Sciatic nerve (tissue), 2 donors: ENCODE measurements around the gene ZFPM1. TPM values are rescaled to one million over a fixed set of nuclear protein-coding genes. Genes with fewer than 3 reads are reported as not detected.
"Not testable (repeated sequence)": the region's sequence is repeated elsewhere in the genome, so short reads cannot be mapped to it uniquely, and the experiment has no call there.

ENCODE experiments used
- ATAC-seq: fragments of 200-7000 bp; cut with Tn5 transposase; one replicate; pipeline ENCODE4 v1.9.1; 2020; ENCODE audit warnings: mild to moderate bottlenecking, moderate library complexity
- DNase-seq: peaks from one replicate; pipeline ENCODE4 v3.0.0-alpha.2; 2020; ENCODE audit warnings: low spot score
- intact Hi-C: fragments of 100-400 bp; cut with DNase I; formaldehyde crosslinking; loops from one replicate; pipeline ENCODE4 v1.14.2; 2022
- total RNA-seq: library from RNA; stranded (reverse); fragmentation: NEBNext Ultra II Directional; extraction: Animal tissue kit (Norgen Biotek cat#: 25700); gene quantifications from one replicate; pipeline ENCODE4 v1.2.1, GENCODE V29; 2021
- donor health status: DM: no; HTN: no; CAD: no.
- donor health status: DM: no; HTN: no; CAD: no.

ZFPM1 gene
- total RNA-seq: 3.9 TPM

DNA sequence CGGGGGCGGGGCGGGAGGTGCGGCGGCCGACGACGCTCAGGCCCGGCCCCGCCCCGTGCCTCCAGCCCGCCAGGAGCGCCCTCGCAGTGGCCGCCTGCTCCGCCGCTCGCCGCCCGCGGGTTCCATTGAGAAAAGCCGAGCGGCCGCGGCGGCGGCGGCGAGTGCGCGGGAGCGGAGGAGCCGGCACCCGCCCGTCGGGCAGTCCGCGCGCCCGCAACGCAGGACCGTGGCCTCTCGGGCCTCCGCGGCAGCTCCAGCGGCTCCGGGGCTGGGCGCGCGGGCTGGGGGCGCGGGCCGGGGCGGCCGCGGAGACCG lies at the start of gene ZFPM1:
ZFPM1 (plus strand) TSS at position 64 of the 315 bp plus-strand sequence. CDS start 359 bp downstream, outside the sequence.
- DNase-seq: no peak
- intact Hi-C loops: no loop called here
- no peak for ATAC-seq

DNA sequence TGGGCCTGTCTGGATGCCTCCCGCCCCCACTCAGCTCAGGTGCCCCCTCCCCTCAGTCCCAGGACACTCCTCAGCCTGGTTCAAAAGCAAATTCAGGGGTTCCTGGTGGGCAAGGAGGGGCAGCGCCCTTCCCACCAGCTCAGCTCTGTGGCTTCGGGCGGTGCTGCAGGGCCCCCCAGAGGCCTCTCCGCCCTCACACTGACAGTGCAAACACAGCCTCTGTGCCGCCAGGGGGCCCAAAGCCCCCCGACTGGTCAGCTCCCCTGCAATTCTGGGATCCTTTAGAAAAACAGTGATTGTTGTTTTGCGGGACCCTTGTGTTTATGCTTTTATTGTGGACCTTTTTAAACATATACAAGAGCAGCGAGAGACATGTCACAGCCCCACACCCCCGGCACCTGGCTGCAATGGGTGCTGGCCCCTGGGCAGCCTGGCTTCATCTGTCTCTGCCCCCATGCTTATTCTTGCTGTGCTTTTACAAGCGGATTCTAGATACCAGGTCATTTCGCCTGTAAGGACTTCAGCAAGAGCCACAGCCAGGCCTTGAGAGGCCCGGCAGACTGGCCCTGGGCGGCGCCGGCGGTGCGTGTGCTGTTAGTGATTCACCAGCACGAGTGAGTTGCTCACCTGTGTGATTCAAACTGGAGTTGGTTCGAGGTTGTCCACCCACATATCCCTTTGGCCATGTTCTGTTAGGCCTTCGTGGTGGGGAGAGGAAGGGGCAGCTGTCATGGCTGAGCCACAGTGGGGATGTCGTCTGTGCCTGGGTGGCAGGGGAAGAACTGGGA lies 49.1 kb upstream of the ZFPM1 start:
- intact Hi-C loops: no loop called here
- ATAC-seq (no peak), DNase-seq (no peak)

DNA sequence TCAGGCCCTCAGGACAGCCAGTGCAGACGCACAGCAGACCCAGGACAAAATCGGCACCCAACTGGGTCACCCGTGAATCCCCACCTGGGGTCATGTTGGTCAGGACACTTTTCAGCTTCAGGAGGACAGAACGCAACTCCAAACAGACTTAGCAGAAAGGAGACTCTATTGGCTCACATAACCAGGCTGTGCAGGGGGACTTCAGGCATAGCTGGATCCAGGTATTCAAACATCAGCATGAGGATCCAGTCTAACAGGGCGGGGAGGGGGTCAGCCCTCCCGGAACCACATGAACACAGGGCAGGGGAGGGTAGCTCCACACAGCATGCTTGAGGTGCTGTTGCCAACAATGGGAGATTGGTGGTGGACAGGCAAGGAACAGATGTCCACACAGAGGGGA lies 48.3 kb upstream of the ZFPM1 start:
- intact Hi-C loops: no loop called here
- ATAC-seq (no peak), DNase-seq (no peak)

DNA sequence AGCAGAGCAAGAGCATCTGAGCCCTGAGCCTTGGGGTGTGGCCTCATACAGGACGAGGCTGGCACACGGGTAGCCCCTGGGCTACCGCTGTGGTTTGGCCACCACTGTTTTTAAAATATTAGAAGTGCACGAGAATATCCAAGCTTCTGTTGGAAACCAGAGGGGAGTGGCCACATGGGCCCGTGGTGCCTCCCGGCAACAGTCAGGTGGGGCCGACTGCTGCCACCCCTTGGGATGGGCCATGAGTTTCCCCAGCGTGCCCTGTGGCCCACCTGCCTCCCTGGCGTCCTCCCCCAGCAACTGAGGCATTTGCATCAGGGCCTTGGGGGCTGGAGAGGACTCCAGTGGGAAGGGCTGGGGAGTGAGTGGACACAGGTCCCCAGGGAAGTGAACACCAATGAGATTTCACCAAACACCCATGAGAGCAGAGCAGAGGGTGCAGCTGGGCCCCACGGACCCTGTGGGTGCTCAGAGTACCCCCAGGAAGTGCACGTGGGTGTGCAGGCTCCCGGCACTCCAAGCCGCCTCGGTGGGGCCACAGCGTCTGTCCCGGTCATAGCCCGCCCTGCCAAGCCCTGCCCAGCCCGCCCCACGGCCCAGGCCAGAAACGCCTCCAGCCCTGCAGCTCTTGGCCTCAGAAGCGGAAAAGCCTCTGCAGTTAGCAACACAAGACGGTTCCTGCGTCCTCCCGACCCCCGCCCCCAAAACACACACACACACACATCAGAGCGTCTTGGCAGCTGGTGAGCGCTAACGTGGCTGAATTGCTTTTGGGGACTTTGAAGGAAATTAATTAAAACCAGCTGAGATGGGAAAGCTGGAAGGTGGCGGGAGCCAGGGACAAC lies 47.6 kb upstream of the ZFPM1 start:
- DNase-seq (no peak), ATAC-seq (peak; percentile 84)
- intact Hi-C loops: no loop called here

DNA sequence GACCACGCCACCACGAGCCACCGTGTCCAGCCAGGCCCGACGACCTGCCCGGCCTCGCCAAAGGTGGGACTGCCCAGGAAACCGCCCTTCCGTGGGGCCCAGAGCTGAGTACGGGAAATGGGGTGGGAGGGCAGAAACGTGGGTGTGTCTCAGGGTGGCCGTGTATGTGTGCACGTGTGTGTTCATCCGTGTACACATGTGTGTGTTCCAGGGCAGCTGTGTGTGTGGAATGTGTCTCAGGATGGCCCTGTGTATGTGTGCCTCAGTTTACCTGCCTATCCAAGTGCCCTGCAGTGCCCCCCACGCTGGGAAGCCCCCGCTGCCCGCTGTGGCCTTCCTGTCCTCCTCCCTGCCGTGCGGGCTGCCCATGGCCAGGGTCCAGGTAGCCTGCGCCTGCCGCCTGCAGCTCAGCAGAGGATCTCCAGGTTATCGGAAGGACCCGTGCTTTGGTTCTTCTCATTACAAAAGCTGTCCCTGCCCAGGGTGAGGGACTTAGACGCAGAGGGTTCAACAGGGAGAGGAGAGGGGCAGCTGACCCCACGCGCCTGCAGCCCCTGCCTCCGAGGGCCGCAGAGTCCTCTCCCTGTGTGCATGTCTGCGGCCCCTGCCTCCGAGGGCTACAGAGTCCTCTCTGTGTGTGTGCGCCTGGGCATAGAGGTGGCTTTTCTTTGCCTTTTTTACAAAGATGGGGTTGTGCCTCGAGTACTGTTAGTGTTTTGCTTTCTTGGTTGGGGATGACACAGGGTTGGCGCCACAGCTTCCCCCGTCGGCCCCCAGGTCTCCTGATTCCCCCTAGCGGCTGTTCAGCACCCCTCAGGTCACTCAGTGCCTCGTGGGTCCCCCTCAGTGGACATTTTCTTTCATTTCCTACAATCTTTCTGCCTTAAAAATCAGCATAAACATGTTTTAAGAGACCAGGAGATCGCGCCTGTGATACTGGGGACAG lies 46.7 kb upstream of the ZFPM1 start:
- ATAC-seq (peak; percentile 63), DNase-seq (no peak)
- intact Hi-C loops: no loop called here

DNA sequence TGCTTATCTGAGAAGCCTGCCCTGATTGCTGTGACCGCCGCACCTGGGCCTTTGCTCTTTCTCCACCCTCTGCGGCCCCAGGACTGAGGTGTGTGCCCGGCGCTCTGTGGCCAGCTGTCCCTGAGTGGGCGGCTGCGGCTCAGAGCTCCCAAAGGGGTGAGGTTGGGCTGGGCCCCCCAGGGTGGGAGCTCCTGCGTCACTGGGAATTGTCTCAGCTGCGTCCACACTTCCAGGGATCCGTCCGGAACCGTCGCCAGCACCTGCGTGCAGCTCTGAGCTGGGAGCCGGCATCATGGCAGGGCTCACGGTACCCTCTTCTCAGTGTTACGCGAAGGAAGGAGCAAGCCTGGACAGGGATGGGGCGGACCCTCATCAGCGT lies 46.0 kb upstream of the ZFPM1 start:
- intact Hi-C loops: no loop called here
- ATAC-seq: no peak
- DNase-seq: no peak

DNA sequence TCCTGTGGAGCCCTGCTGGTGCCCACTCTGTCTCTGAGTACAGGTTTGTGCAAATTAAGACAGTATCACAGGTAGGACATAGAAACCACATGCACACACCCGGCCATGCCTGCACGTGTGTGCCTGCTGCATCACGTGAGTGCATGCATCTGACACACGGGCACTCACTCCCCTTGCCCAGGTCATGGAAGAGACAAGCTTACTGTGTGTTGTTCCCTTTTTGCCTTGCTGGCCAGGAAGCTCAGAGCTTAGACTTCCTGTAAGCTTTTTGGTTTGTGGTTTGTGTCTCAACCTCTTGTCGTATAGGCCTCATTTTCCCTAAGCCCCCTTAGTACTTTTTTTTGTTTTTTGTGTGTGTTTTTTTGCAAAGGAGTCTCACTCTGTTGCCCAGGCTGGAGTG lies 45.3 kb upstream of the ZFPM1 start:
- intact Hi-C loops: no loop called here

DNA sequence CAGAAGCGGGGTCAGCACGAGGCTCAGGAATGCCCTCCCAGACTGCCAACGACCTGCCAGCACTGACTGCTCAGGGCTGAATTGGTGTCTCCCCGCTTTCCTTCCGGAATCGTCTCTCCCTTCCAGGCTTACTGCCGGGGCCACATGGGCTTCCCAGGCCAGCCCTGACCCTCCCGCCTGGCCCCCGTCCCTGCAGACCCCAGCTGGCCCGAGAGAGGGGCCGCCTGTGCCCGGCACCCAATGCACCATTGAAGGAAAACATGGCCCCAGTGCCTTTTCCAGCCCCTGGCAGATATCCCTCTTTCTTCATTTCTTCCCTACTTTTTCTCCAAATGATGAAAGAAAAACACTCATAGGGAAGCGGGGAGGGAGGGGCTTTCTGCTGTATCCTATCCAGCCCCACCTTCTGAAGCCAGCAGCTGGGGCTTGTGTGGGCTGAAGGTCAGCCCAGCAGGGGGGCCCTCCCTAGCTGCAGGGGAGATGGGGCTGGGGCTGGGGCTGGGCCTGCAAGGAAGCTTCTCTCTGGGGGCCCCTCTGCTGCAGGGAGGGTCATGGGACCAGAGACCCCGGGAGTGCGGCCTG lies 44.4 kb upstream of the ZFPM1 start:
- intact Hi-C loops: no loop called here
- no peak for ATAC-seq
- no peak for DNase-seq

More for the DNA sequence above, 45.3 kb upstream of the ZFPM1 start:
- DNase-seq (no peak), ATAC-seq (no peak)

DNA sequence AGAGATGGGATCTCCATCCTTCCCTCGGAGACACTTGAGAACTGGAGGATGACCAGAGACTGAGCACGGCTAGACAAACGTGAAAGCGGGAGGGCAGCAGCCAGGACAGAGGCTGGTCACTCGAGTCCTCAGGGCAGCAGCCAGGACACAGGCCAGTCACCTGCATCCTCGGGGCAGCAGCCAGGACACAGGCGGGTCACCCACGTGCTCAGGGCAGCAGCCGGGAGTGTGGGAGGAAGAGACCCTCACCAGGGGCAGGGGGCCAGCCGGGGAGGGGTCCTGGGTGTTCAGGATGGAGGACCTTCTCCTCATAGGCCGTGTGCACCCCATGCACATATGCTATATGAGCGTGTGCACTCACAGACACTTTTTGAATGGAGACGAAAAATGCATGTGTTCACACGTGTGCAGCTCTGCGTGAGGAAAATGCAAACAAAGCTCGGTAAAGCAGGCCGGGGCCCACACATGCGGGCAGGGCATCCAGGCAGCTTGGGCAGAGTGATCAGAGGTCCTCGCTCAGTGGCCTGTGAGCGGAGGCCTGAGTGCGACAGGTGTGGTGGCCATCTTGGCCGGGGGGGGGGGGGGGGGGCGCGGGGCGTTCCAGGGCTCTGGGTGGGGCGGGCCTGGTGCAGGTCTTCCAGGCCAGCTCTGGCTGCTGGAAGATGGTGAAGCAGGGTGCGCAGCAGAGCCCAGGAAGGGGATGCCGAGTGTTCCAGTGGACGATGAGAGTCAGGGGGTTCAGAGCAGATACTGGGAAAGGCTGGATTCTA lies 43.6 kb upstream of the ZFPM1 start:
- intact Hi-C loops: no loop called here
- no peak for ATAC-seq
- no peak for DNase-seq

DNA sequence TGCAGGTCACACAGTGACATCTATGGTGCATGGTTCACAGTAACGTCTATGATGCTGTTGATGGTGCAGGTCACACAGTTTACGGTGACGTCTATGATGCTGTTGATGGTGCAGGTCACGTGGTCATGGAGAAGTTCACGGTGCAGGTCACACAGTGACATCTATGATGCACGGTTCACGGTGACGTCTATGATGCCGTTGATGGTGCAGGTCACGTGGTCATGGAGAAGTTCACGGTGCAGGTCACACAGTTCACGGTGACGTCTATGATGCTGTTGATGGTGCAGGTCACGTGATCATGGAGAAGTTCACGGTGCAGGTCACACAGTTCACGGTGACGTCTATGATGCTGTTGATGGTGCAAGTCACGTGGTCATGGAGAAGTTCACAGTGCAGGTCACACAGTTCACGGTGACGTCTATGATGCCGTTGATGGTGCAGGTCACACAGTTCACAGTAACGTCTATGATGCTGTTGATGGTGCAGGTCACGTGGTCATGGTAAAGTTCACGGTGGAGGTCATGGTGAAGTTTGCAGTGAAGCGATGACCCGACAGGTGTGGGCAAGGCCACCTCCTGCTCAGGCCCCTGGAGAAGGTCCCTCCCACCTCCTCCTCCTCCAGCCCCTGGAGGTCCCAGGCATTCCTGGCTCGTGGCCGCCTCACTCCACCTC lies 42.6 kb upstream of the ZFPM1 start:
- ATAC-seq, DNase-seq, intact Hi-C loops: not testable (repeated sequence)

DNA sequence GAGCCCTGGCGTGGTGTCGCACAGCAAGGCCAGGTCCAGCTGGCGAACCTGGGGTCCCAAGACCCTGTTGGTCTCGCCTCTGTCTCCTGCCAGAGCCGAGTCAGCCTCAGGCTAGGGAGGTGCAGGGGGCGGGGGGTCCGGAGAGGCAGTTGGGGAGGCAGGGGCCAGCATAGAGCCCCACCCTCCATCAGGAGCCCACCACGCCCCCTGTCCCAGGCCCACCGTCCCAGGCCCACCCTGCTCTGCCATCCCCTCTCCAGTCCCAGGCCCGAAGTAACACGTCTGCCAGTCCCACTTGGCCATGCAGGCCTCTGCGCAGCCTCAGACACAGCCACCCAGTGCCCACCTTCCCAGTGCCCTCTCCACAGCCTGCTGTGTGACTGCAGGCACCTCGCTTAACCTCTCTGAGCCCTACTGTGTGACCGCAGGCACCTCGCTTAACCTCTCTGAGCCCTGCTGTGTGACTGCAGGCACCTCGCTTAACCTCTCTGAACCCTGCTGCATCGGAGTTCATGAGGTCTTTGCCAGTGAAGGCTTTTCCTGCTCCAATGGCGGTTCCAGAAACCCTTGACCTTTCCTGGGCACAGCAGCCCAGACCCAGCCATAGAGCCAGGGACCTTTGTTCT lies 41.0 kb upstream of the ZFPM1 start:
- intact Hi-C loops: no loop called here
- no peak for ATAC-seq
- no peak for DNase-seq

DNA sequence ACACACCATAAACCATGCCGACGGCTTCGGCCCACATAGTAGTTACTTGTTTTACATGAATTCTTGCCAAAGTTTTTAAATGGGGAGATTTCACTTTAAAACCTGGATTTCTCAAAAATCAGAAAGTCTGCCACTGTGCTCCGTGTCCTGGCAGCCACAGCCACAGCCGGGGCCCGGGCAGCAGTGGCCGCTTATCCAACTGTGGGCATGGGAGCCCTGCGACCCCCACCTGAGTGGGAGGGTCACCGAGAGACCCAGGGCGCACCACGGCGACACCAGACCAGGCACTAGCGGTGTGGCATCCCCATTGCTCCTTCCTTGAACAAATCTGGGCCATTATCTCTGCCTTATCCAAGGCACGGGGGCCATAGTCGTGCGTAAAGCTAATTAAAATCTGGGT lies 40.3 kb upstream of the ZFPM1 start:
- intact Hi-C loops: no loop called here
- DNase-seq: no peak
- no peak for ATAC-seq

DNA sequence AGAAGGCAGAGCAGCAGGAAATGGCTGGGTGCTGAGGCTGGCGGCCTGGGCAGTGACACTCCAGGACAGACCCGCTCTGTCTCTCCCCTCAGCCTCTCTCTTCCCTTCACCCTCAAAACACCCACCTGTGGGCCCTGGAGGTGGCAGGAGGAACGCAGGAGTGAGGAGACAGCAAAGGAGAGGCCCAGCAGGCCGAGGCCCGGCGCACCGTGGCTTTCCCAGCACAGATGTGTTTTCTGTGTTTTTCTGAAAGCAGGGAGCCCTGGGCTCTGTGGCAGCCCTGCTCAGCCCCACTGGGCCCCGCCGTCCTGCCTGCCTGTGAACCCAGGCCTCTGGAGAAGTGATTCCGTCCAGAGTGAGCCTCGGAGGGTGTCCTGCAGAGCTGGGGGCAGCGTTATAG lies 39.8 kb upstream of the ZFPM1 start:
- ATAC-seq: no peak
- intact Hi-C loops: no loop called here
- DNase-seq: no peak

DNA sequence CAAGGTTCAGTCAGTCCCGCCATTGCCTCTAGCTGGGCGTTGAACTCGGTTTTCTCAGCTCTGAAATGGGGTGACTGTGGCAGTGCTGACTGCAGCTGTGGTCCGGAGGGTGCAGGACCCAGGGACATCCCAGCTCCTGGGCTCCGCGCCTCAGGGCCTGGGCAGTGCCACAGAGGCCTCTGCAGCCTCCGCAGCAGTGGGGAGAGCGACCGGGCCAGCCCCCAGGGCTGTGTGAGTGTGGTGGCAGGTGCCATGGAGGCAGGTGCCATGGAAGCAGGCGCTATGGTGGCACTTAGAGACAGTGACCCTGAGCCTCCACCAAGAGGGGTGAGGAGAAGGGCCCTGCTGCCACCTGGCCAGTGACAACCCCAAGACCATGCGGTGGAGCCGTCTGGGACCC lies 39.4 kb upstream of the ZFPM1 start:
- intact Hi-C loops: no loop called here
- DNase-seq (no peak), ATAC-seq (no peak)

DNA sequence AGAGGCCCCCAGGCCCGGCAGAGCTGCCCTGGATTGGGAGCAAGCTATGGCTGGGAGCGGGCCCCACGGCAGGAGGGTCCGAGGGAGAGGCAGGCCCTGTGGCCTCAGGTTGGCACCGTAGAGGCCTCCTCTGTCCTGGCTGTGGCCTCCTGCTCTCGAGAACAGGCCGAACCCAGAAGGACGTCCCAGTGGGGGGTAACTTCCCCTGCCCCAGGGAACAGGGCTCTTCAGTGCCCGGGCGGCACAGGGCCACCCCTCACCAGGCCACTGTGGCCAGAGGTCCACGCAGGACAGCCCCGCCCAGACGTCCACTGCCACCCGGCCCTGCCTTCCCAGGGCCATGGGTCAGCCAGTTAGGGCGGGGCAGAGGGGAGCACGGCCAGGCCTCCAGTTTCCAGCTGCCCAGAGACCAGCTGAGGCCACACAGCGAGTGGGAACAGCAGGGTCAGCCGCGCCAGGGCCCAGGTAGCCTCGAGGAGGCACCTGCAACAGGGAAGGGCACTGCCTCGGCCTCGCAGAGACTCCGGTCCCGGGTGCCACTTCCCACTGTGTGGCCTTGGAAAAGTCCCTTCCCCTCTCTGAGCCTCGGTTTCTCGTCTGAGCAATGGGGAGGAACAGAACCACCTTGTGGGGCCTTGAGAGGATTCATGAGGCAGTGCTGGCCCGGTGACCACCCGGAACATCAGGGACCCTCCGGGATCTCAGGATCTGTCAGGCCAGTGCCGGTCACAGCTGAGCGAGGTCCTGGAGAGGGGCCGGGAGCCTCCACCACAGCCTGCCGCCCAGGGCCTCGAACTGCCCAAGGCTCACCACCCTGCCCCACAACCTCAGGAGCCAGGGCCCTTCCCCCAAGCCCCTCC lies 38.3 kb upstream of the ZFPM1 start:
- DNase-seq (no peak), ATAC-seq (no peak)
- intact Hi-C loops: no loop called here

DNA sequence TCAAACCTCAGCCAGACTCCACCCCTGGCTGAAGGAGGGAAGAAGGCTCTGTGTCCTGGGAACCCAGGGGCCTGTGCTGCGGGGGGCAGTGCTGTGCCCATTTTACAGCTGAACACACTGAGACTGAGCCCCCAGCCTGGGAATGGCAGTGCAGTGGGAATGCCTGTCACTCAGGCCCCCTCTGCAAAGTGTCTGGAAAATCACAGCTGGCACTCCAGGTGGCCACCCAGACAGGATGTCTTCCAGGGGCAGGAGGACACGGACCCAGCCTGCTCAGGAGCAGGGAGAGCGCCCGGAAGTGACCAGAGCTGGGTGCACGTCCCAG lies 37.7 kb upstream of the ZFPM1 start:
- ATAC-seq (no peak), DNase-seq (no peak)
- intact Hi-C loops: no loop called here
